Astrocyte of the cerebellum (primary cell): ENCODE results near the gene RAD51B.
A peak's percentile ranks its signal among the peaks of the same experiment; 100 is the strongest.
"Not testable (repeated sequence)": the region's sequence is repeated elsewhere in the genome, so short reads cannot be mapped to it uniquely, and the experiment has no call there.

ENCODE experiments used
- DNase-seq: peaks from one replicate; pipeline ENCODE4 v3.0.0-alpha.2; 2011; ENCODE audit warnings: low read depth
- H3K4me3 ChIP-seq: 2 replicates; pipeline ENCODE4 v1.5.1; 2011; ENCODE audit warnings: mild to moderate bottlenecking, low read depth, low read length, moderate library complexity
- CTCF ChIP-seq: IDR thresholded peaks from 2 replicates; pipeline ENCODE4 v1.5.1; 2012; ENCODE audit warnings: low read length, low read depth, moderate library complexity, mild to moderate bottlenecking; ENCODE audit errors: missing control alignments
- in situ Hi-C: cut with HindIII; loops from 2 replicates; pipeline ENCODE4 v1.10.0; 2017; ENCODE audit warnings: low sequenced_read_pairs

The RAD51B gene

GRCh38 chr14:67815573-67816225 lies 3.9 kb upstream of the RAD51B start:
- in situ Hi-C loops, result no loop called here
- no peak for TF ChIP-seq CTCF
- H3K4me3 ChIP-seq, result peak overlapping the region; percentile 88
- no peak for DNase-seq

GRCh38 chr14:67816326-67817002 lies 3.1 kb upstream of the RAD51B start, which contains the start of gene ZFYVE26:
Gene ZFYVE26 (minus strand): TSS chr14:67816590. CDS start chr14:67815963, 627 bp downstream.
- DNase-seq, result peak; percentile 93
- in situ Hi-C loops, result no loop called here
- no peak for TF ChIP-seq CTCF
- H3K4me3 ChIP-seq, result peak within 1 kb of the TSS; percentile 88

- no peak overlapping the region for H3K4me3 ChIP-seq
- DNase-seq, result no peak
- no peak for TF ChIP-seq CTCF
- in situ Hi-C loops, result no loop called here
These were observed 1.7 kb upstream of the RAD51B start for GRCh38 chr14:67817750-67818438.

- H3K4me3 ChIP-seq, in situ Hi-C loops, DNase-seq: not testable (repeated sequence)
These were observed 1.1 kb upstream of the RAD51B start for GRCh38 chr14:67818476-67818875.

- peak overlapping the region; percentile 87 for H3K4me3 ChIP-seq
- no peak for DNase-seq
- TF ChIP-seq CTCF, result no peak
- in situ Hi-C loops, result no loop called here
These were observed 921 bp downstream of the RAD51B start for GRCh38 chr14:67820428-67820971.

- in situ Hi-C loops, result no loop called here
- no peak for TF ChIP-seq CTCF
- no peak overlapping the region for H3K4me3 ChIP-seq
- DNase-seq, result no peak
These were observed 1.5 kb downstream of the RAD51B start for GRCh38 chr14:67821121-67821520.

GRCh38 chr14:67831113-67831512 lies 11.5 kb downstream of the RAD51B start:
- no peak overlapping the region for H3K4me3 ChIP-seq
- in situ Hi-C loops, result no loop called here
- no peak for TF ChIP-seq CTCF
- no peak for DNase-seq
